GM21447 (cell line): Measurements from ENCODE around the gene NOTCH2.
"Not testable (repeated sequence)": the region's sequence is repeated elsewhere in the genome, so short reads cannot be mapped to it uniquely, and the experiment has no call there.

Experiments
- ATAC-seq: cut with Tn5 transposase; IDR thresholded peaks from one replicate; pipeline ENCODE4 v1.9.1; 2021; ENCODE audit not compliant: unreplicated experiment

Gene NOTCH2

GRCh38 chr1:120069920-120070214 is 405 bp upstream of the NOTCH2 start:
- ATAC-seq, result not testable (repeated sequence)

- ATAC-seq, result not testable (repeated sequence)
These were observed 787 bp downstream of the NOTCH2 start for GRCh38 chr1:120068683-120069066.

- not testable (repeated sequence) for ATAC-seq
These were observed 21.3 kb downstream of the NOTCH2 start for GRCh38 chr1:120048208-120048607.

- ATAC-seq, result not testable (repeated sequence)
These were observed 27.7 kb downstream of the NOTCH2 start for GRCh38 chr1:120041771-120042170.

- not testable (repeated sequence) for ATAC-seq
These were observed 37.2 kb downstream of the NOTCH2 start for GRCh38 chr1:120032253-120032652.

GRCh38 chr1:120023791-120024190 is 45.7 kb downstream of the NOTCH2 start:
- ATAC-seq, result not testable (repeated sequence)

GRCh38 chr1:120014978-120015377 is 54.5 kb downstream of the NOTCH2 start:
- not testable (repeated sequence) for ATAC-seq

GRCh38 chr1:120008320-120008719 is 61.1 kb downstream of the NOTCH2 start:
- ATAC-seq, result not testable (repeated sequence)

GRCh38 chr1:120007850-120008249 is 61.6 kb downstream of the NOTCH2 start:
- ATAC-seq, result not testable (repeated sequence)

GRCh38 chr1:120001035-120001434 is 68.4 kb downstream of the NOTCH2 start:
- ATAC-seq, result not testable (repeated sequence)

GRCh38 chr1:119996731-119997312 is 72.6 kb downstream of the NOTCH2 start:
- not testable (repeated sequence) for ATAC-seq

- ATAC-seq, result not testable (repeated sequence)
These were observed 73.5 kb downstream of the NOTCH2 start for GRCh38 chr1:119995975-119996374.

- ATAC-seq, result no peak
These were observed 81.0 kb downstream of the NOTCH2 start for GRCh38 chr1:119988306-119989062.

- no peak for ATAC-seq
These were observed 81.8 kb downstream of the NOTCH2 start for GRCh38 chr1:119987686-119988085.

- no peak for ATAC-seq
These were observed 82.3 kb downstream of the NOTCH2 start for GRCh38 chr1:119987112-119987511.

- no peak for ATAC-seq
These were observed 83.4 kb downstream of the NOTCH2 start for GRCh38 chr1:119986007-119986497.

GRCh38 chr1:119984771-119985170 is 84.7 kb downstream of the NOTCH2 start:
- no peak for ATAC-seq

- no peak for ATAC-seq
These were observed 87.3 kb downstream of the NOTCH2 start for GRCh38 chr1:119981986-119982815.

GRCh38 chr1:119981496-119981895 is 88.0 kb downstream of the NOTCH2 start:
- ATAC-seq, result no peak

GRCh38 chr1:119978018-119978505 is 91.4 kb downstream of the NOTCH2 start:
- ATAC-seq, result no peak

GRCh38 chr1:119977113-119977736 is 92.2 kb downstream of the NOTCH2 start:
- not testable (repeated sequence) for ATAC-seq
